Upper lobe of left lung (tissue), 4 donors: ENCODE results near the gene DCUN1D4.

Experiments
- CTCF ChIP-seq, 6 experiments: fragments of 450-650 bp in 4 of 6; fragments of 200-600 bp in 2 of 6; sonication (generic) in 2 of 6; IDR thresholded peaks; one replicate each; pipeline ENCODE4 v1.5.1; 2016 to 2019; ENCODE audit warnings: antibody characterized with exemption in 6 of 6
- EP300 ChIP-seq, 4 donors: sonication (generic); formaldehyde crosslinking; IDR thresholded peaks; one replicate each; pipeline ENCODE4 v1.5.1; 2017; ENCODE audit warnings: antibody characterized with exemption in 4 of 4, control low read depth in 2 of 4
- POLR2AphosphoS5 ChIP-seq, 2 donors: sonication (generic); formaldehyde crosslinking; IDR thresholded peaks; one replicate each; pipeline ENCODE4 v1.5.1; 2017; ENCODE audit warnings: antibody characterized with exemption in 2 of 2

- TF ChIP-seq CTCF (IDR thresholded peaks at IDR 0.05): no peak
- TF ChIP-seq EP300 (IDR thresholded peaks at IDR 0.05): no peak
- TF ChIP-seq POLR2AphosphoS5 (IDR thresholded peaks at IDR 0.05): no peak
These were observed 99.9 kb downstream of the DCUN1D4 start for GRCh38 chr4:51942833-51943215.
